Duodenal mucosa (tissue), 2 donors: ENCODE measurements around the gene MAP3K3.

ENCODE experiments used
- H3K27ac ChIP-seq: one replicate; pipeline ENCODE4 v1.7.0; 2013; ENCODE audit warnings: low read depth, low read length
- H3K27me3 ChIP-seq, 2 donors: one replicate each; pipeline ENCODE4 v1.7.0; 2013; ENCODE audit warnings: low read length in 2 of 2, control low read depth in 1 of 2; ENCODE audit not compliant: insufficient read depth in 2 of 2, control insufficient read depth in 1 of 2
- H3K36me3 ChIP-seq, 2 donors: one replicate each; pipeline ENCODE4 v1.7.0; 2013; ENCODE audit warnings: low read length in 2 of 2, control low read depth in 1 of 2; ENCODE audit not compliant: insufficient read depth in 2 of 2, control insufficient read depth in 1 of 2
- H3K4me1 ChIP-seq, 2 donors: one replicate each; pipeline ENCODE4 v1.7.0; 2013; ENCODE audit warnings: low read length in 2 of 2, control low read depth in 1 of 2; ENCODE audit not compliant: insufficient read depth in 2 of 2, control insufficient read depth in 1 of 2
- H3K4me3 ChIP-seq, 2 donors: one replicate each; pipeline ENCODE4 v1.7.0; 2013; ENCODE audit warnings: low read length in 2 of 2, low read depth in 1 of 2
- H3K9ac ChIP-seq, 2 donors: one replicate each; pipeline ENCODE4 v1.7.0; 2013; ENCODE audit warnings: low read length in 2 of 2, low read depth in 1 of 2
- H3K9me3 ChIP-seq, 2 donors: one replicate each; pipeline ENCODE4 v1.7.0; 2013; ENCODE audit warnings: low read length in 2 of 2, control low read depth in 1 of 2; ENCODE audit not compliant: control insufficient read depth in 1 of 2

MAP3K3 gene

GRCh38 chr17:63621684-63622573 is at the start of gene MAP3K3:
Gene MAP3K3, plus strand, starts transcription at chr17:63622417. Its CDS starts 343 bp downstream, at chr17:63622760.
- Histone ChIP-seq H3K9me3 (no peaks in the 10 kb centered on the region), H3K36me3 (no peaks in the 10 kb centered on the region), H3K4me3 (peak within 1 kb of the TSS; percentile 86 to 87)

GRCh38 chr17:63573634-63574033 is 48.6 kb upstream of the MAP3K3 start:
- H3K4me1 ChIP-seq, result no peaks in the 10 kb centered on the region
- no peaks in the 10 kb centered on the region for H3K27me3 ChIP-seq
- no peak overlapping the region for H3K27ac ChIP-seq
- peaks cover 2 to 4% of the 10 kb centered on the region in 2 donors for H3K36me3 ChIP-seq
- H3K9me3 ChIP-seq, result no peaks in the 10 kb centered on the region
- no peak overlapping the region for H3K9ac ChIP-seq
- H3K4me3 ChIP-seq, result no peak overlapping the region

More at GRCh38 chr17:63621684-63622573, at the start of gene MAP3K3:
- H3K4me1 ChIP-seq, result peaks cover 15 to 27% of the 10 kb centered on the region in 2 donors
- peak within 1 kb of the TSS; percentile 79 to 85 for H3K9ac ChIP-seq
- H3K27me3 ChIP-seq, result no peaks in the 10 kb centered on the region
- H3K27ac ChIP-seq, result peak within 1 kb of the TSS; percentile 63

- H3K4me1 ChIP-seq, result no peaks in the 10 kb centered on the region
- H3K36me3 ChIP-seq, result peaks cover 28 to 37% of the 10 kb centered on the region in 2 donors
- no peak overlapping the region for H3K9ac ChIP-seq
- H3K9me3 ChIP-seq, result no peaks in the 10 kb centered on the region
- no peak overlapping the region for H3K27ac ChIP-seq
- no peak overlapping the region for H3K4me3 ChIP-seq
- H3K27me3 ChIP-seq, result no peaks in the 10 kb centered on the region
Measured at GRCh38 chr17:63578027-63578768, 44.0 kb upstream of the MAP3K3 start.

GRCh38 chr17:63578769-63579111 is 43.5 kb upstream of the MAP3K3 start:
- Histone ChIP-seq H3K9ac (no peak overlapping the region), H3K27me3 (no peaks in the 10 kb centered on the region), H3K4me3 (no peak overlapping the region), H3K9me3 (no peaks in the 10 kb centered on the region), H3K36me3 (peaks cover 33 to 42% of the 10 kb centered on the region in 2 donors), H3K4me1 (no peaks in the 10 kb centered on the region), H3K27ac (no peak overlapping the region)

GRCh38 chr17:63579633-63580032 is 42.6 kb upstream of the MAP3K3 start:
- Histone ChIP-seq H3K9me3 (no peaks in the 10 kb centered on the region), H3K27ac (no peak overlapping the region), H3K27me3 (no peaks in the 10 kb centered on the region), H3K4me3 (no peak overlapping the region), H3K36me3 (peaks cover 36 to 47% of the 10 kb centered on the region in 2 donors), H3K9ac (no peak overlapping the region), H3K4me1 (no peaks in the 10 kb centered on the region)

- Histone ChIP-seq H3K4me1 (no peaks in the 10 kb centered on the region), H3K36me3 (peaks cover 53 to 78% of the 10 kb centered on the region in 2 donors), H3K9me3 (no peaks in the 10 kb centered on the region), H3K9ac (no peak overlapping the region), H3K27me3 (no peaks in the 10 kb centered on the region), H3K4me3 (no peak overlapping the region), H3K27ac (no peak overlapping the region)
Measured at GRCh38 chr17:63587770-63588169, 34.4 kb upstream of the MAP3K3 start.

- H3K27me3 ChIP-seq, result no peaks in the 10 kb centered on the region
- no peak overlapping the region for H3K4me3 ChIP-seq
- H3K27ac ChIP-seq, result no peak overlapping the region
- H3K9ac ChIP-seq, result no peak overlapping the region
- no peaks in the 10 kb centered on the region for H3K9me3 ChIP-seq
- H3K4me1 ChIP-seq, result no peaks in the 10 kb centered on the region
- peaks cover 43 to 73% of the 10 kb centered on the region in 2 donors for H3K36me3 ChIP-seq
Measured at GRCh38 chr17:63588797-63589196, 33.4 kb upstream of the MAP3K3 start.

- Histone ChIP-seq H3K36me3 (peaks cover 40 to 68% of the 10 kb centered on the region in 2 donors), H3K27ac (no peak overlapping the region), H3K4me1 (no peaks in the 10 kb centered on the region), H3K27me3 (no peaks in the 10 kb centered on the region), H3K9ac (no peak overlapping the region), H3K4me3 (no peak overlapping the region), H3K9me3 (no peaks in the 10 kb centered on the region)
Measured at GRCh38 chr17:63589646-63590045, 32.6 kb upstream of the MAP3K3 start.

- Histone ChIP-seq H3K9ac (no peak overlapping the region), H3K4me1 (no peaks in the 10 kb centered on the region), H3K27ac (no peak overlapping the region), H3K36me3 (peaks cover 30 to 43% of the 10 kb centered on the region in 2 donors), H3K4me3 (no peak overlapping the region), H3K9me3 (no peaks in the 10 kb centered on the region), H3K27me3 (no peaks in the 10 kb centered on the region)
Measured at GRCh38 chr17:63592797-63593196, 29.4 kb upstream of the MAP3K3 start.

GRCh38 chr17:63595132-63595531 is 27.1 kb upstream of the MAP3K3 start:
- peaks cover 5 to 7% of the 10 kb centered on the region in 2 donors for H3K4me1 ChIP-seq
- no peaks in the 10 kb centered on the region for H3K9me3 ChIP-seq
- H3K9ac ChIP-seq, result no peak overlapping the region
- peaks cover 13 to 26% of the 10 kb centered on the region in 2 donors for H3K36me3 ChIP-seq
- no peak overlapping the region for H3K4me3 ChIP-seq
- H3K27me3 ChIP-seq, result no peaks in the 10 kb centered on the region
- no peak overlapping the region for H3K27ac ChIP-seq
